Dedifferentiated amniotic fluid mesenchymal stem cell (primary cell): ENCODE measurements around the gene NDRG3.
"Not testable (repeated sequence)": the region's sequence is repeated elsewhere in the genome, so short reads cannot be mapped to it uniquely, and the experiment has no call there.

Source experiments
- DNase-seq: peaks from one replicate; pipeline ENCODE4 v3.0.0-alpha.2; 2016; ENCODE audit errors: extremely low spot score

Gene NDRG3

DNA sequence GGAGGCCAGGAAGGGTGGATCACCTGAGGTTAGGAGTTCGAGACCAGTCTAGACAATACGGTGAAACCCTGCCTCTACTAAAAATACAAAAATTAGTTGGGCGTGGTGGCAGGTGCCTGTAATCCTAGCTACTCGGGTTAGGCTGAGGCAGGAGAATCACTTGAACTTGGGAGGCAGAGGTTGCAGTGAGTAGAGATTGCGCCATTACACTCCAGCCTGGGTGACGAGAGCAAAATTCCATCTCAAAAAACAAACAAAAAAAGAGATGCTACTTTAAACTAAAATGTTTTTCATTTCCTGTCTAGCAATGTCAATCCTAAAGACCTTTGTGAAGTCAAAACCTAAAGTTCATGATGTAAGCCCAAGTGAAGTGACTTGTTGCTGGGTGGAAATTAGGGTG is 14.8 kb upstream of the NDRG3 start:
- no peak for DNase-seq

DNA sequence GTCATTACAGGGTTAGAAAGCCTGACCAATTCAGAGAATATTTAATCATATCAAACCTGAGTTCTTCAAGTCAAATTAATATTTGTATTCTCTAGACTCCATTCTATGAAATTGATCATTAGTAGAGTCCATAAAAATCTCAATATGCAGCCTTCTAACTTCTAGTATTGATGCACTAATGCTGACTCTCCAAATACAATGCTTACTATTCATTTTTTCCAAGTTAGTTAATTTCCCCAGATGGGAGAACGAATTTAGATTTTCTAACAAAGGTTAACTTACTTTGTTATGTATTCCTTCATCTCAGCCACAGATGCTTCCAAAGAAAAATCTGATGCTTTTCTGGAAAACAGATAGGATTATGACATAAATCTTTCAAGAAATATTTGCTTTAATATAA is 12.4 kb upstream of the NDRG3 start:
- no peak for DNase-seq

DNA sequence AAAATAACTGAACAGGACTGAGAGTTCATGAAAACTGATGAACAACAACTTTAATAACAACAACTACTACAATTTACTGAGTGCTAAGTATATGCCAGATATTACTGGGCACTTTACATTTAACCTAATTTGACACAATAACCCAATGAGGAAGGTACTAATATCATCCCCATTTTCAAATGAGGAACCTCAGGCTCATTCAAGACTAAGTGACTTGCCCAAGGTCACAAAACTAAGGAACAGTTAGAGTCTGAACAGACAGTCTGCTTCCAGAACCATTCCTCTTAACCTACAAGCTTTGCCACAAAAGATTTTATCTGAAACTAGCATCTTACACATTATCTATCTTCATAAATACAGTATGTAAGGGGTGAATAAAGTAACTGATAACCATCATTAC is 10.6 kb upstream of the NDRG3 start:
- no peak for DNase-seq

DNA sequence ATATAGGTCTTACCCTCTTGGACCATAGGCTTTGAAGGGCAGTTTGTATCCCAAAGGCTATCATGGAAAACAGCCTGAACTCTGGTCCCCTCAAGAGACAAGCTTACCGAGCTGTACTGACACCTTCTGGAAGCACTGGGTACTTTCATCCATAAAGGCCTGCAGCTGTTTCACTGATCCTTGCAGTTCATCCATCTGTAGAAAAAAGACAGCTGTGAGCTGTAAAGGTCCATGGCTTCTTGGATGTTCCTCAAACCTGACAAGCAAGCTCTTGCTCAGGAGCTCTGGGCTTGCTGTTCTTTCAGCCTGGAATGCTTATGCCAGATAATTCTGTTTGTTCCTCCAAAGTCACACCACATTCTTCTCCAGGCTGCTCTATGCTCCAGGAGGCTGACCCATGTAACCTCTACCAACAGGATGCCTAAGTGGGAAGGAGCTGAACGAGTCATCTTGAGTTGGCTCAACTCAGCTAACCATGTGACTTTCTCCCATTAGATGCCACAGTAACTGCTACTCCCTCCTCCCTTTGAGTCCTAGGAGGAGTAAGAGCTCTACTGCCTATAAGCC is 8.8 kb upstream of the NDRG3 start:
- DNase-seq, result peak; percentile 39

DNA sequence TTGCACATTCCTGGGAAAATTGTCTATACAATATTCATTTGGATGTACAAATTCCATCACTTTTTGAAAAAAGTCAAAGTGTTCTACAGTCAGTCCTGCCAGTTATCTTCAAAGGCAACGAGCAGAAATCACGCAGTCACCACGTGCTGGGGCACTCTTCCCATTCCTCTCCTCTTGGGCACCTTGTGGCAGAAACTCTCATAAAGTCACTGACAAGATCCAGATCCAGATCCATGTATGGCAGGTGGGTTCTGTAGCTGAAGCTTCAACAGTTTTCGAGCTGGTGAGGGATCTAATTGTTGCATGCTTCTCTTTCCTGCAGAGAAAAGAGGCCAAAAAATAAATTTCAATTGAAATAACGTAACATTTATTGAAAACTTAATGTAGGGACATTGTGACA is 6.7 kb upstream of the NDRG3 start:
- DNase-seq, result no peak

DNA sequence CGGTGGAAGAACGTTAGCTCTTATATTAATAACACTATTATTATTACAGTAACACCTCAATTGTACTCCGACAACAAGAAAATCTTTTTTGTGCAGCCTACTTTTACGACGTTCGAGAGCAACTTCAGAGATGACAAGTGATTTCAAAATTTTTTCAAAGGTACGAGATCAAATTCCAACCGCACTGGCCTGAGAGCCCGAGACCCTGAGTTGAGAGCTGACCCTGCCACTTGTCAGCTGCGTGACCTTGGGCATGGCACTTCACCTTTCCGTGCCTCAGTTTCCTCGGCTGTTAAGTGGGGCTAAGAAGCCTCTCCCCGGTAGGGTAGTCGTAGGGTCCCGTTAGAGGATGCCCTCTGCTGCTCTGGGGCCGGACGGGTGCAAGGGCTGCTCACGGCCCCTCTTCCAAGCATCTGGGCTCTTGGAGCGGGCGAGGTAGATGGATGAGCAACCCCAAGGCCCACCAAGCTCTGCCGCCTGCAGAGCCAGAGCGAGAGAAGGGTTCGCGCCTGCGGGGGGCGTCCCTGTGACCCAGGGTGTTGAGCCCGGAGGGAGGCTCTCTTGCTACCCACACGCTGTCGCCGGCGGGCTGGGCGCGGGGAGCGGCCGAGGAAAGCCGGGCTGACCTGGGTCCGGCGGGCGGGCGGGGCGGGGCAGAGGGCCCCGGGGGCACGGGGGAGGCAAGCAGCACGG is 510 bp downstream of the NDRG3 start:
- no peak for DNase-seq

DNA sequence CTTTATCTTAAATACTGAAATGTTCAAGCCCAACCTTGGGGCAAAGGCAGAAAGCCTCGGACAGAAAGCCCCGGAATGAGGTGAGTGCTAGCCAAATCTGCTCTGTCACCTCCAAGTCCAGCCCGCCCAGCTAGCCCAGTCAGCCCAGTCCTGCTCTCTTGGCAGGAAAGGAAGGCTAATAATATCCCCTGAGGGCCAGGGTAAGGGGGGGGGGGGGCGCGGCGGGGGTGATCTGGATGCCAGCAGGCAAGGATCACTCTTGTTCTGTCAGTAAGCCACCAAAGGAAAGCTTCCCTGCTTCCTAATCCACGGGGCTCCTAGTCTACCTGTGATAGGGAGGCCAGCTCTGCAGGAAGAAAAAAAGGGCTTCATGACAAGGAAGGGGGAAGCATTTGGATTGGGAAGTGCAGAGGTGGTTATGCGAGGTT is 1.1 kb downstream of the NDRG3 start:
- DNase-seq, result no peak

DNA sequence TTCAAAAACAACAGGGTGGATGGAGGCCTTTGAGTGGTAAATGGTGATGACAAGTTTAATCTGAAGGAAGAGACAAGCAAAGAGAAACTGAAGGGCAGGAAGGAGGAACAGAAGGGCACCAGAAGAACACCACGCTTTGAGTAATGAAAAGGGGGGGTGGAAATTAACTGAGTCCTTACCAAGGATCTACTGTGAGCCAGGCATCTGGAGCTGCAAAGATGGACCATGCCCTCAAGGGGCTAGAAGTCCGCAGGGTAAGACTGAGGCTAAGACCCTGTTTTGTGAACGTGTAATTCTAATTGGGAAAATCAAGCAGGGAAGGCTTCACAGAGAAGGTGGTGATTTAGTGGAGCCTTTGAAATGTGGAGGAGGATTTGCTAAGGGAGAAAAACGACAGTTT is 1.6 kb downstream of the NDRG3 start:
- DNase-seq, result no peak

DNA sequence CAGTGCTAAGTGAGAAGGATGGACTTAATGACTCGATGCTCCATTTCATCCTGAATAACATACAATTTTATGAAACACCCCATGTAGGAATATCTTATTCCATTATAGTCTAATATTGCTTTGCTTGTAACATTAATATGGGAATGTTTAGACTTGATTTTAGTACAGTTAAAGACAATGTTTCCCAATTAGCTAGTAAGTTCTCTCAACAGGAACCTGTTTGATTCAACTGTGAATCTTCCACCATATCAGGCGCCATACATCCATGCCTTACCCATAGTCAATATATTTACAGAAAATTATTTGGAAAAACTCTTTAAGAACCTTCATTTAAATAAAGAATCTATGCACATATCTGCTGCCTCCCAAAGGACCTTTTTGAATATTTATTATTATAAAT is 3.3 kb downstream of the NDRG3 start:
- DNase-seq, result no peak

DNA sequence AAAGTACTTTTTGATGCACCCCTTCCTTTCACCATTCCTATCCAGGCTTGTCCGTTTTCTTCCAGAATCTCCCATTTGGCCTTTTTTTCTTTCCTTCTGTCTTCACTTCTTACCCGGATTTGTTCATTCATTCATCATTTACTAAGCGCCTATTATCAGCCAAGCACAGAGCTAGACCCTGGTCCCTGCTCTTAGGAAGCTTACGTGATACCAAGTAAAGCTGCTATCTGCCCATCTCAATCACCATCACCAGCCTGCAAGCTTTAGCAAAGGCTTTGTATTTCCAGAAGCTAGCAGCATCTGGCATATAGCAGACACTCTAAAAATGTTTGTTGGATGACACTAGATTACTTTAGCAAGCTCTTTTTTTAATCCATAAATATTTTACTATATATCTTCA is 4.8 kb downstream of the NDRG3 start:
- no peak for DNase-seq

DNA sequence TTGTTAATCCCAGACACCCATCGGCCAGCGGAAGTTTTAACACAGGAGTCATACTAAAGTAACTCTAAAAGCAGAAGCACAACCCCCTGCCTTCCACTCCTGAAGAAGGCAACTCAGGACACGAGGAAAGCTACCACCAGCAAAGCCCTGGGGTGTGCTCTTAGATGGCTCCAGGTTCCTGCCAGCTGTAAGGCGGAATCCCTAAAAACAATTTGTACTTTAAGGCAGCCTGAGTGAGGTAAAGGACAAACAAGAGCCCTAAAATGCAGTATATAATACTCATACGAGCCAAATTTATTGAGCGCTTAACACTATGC is 8.7 kb downstream of the NDRG3 start:
- no peak for DNase-seq

DNA sequence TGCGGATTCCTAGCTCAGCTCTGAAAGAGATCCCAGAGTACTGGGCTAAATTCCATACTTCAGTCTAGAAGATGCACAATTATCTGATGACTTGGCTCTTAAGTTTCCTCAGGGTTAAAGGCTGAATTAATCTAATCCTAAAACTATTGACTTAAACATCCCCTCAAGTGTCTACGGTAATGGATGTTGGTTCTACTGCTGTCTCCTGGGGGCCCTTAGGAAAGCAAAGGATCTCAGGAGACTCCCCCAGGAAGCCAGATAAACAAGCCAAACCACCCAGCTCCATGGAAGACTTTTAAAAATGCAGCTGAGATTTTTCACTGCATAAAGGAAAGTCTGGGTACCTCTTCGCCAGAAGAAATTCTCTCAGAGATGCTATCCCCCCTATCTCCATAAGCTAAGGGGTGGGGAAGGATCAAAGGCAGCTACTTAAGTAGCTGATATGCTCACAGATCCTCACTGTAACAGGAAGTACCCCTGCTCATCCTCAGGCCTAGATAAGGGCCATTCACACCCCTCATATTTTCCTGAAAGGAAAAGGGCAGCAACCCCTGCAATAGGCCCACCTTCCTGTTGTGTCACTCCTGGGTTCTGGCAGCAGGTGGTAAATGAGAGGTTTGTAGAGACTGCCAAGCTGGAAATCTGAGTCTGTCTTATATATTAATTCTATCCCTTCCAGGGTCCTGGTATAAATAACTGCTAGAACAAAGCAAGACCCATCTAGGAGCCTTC is 9.3 kb downstream of the NDRG3 start:
- no peak for DNase-seq

DNA sequence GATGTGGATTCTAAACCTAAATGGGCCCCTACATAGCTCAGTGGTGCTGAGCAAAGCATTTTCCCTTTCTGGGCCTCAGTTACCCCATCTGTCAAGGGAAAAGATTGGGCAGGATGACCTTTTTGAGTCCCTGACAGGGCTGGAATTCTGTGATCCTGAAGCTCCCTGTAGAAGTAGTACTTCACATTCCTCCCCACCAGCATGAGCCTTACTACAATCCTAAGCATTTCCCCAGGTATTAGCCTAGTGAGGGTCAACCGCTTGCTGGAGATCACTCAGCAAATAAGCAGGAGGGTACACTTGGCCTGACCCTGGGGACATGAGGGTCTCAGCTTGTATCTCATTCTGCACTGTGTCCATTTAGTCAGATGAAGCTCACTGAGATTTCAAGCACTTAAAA is 13.4 kb downstream of the NDRG3 start:
- DNase-seq, result no peak

DNA sequence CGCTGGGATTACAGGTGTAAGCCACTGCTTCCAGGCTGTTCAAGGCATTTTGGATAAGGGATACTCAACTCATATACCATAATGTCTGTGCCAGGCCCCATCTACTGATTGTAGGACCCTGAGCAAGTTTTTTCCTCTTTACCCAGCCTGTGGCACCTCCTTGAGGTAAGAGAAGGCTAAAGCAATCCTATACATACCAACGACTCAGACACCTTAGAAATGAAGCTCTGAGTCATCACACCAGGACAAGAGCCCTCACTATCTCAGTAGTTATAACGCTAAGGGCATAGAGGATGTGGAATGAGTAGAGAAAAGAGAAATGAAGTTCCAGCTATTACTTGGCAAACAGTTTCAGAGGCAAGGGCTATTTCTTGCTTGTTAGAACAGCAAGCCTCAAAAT is 16.9 kb downstream of the NDRG3 start:
- DNase-seq, result no peak

DNA sequence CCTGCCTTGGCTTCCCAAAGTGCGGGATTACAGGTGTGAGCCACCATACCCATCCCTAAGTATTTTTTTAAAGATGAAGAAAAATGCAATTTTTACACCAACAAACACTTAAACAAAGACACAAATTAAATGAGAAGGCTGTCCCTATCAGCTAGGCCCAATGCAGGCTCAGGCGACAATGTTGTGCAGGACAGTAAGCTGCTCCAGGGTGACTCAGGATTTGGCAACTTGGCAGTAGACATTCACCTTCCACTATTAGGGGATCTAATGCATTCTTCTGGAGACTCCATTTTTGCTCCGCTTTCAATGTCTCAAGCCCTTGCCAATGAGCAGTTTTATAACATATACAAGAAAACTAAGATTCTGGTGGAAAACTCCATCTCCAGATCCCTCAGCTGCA is 19.7 kb downstream of the NDRG3 start:
- no peak for DNase-seq

DNA sequence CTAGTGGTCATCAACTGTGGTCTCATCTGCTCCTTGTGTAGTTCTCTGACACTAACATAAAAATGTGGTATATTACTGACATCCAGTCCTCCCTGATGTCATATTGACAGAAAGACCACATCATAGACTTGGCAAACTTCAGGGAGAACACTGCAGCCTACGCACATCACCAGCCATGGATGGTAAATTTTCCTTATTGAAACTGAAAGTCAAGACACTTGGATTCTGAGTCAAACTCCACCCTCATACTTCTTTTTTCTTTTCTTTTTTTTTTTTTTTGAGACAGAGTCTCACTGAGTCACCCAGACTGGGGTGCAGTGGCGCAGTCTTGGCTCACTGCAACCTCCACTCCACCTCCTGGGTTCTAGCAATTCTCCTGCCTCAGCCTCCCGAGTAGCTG is 25.4 kb downstream of the NDRG3 start:
- no peak for DNase-seq

DNA sequence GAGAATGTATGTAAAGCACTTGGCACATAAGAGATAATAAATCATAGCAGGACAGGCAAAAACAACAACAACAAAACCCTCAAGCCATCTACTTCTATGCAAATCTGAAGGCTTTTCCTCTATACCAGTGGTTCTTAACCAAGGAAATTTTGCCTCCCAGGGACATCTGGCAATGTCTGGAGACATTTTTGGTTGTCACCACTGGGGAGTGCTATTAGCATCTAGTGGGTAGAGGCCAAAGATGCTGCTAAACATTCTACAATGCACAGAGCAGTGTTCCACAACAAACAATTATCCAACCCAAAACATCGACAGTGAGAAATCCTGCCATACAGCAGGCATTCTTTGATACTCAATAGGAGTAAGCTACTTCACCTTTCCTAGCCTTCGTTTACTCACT is 28.2 kb downstream of the NDRG3 start:
- no peak for DNase-seq

DNA sequence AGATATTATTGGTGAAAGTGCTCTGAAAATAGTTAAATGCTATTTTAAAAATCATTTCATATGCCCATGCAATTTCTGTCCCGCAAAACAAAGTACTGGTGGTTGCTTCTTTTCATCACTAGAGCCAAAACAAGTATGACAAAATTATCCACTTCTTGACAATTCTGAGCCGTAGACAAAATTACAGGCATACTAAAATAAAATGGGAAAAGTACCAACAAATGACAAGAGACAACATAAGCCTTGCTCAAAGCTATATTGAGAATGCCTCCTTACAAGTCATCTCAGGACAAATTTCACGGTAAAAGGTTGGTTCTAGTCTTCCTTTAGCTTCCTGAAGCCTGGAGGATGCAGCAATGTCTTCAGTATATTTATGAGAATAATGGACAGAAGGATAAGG is 28.9 kb downstream of the NDRG3 start:
- no peak for DNase-seq

DNA sequence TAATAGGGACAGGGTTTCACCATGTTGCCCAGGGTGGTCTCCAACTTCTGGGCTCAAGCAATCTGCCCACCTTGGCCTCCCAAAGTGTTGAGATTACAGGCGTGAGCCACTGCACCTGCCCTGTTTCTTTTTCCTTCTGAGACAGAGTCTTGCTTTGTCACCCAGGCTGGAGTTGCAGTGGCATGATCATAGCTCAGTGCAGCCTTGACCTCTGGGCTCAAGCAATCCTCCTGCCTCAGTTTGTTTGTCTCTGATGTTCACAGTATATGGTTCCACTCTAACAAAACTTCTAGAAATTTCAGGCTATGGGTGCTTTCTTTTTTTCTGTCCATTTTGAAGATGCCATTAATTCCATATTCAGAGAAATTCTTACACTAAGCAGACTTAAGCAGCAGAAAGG is 33.1 kb downstream of the NDRG3 start:
- no peak for DNase-seq

DNA sequence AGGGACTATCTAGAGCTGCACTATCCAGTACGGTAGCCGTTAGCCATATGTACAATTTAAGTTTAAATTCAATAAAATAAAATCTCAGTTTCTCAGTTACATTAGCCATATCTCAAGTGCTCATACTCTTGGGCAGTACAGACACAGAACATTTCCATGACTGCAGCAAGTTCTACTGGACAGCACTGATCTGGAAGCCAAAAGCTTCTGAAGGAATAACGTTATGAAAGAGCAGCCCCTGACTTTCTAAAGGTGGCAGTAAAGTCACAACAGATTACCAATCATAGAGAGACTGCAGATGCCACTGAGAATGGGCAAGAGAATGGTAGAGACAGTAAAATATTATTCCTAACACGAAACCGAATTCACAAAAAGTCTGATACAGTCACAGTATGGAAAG is 36.8 kb downstream of the NDRG3 start:
- no peak for DNase-seq

DNA sequence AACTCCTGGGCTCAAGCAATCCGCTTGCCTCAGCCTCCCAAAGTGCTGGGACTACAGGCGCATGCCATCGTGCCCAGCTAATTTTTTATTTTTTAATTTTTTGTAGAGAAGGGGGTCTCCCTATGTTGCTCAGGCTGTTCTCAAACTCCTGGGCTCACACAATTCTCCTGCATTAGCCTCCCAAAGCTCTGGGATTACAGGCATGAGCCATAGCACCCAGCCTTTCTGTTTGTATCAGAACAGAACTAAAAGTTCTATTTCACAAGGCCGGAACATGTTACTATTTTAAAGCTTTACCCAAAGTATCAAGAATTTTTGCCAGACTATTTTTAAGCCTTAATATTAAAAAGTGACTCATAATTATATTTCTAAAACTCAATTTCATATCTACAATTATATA is 42.4 kb downstream of the NDRG3 start:
- DNase-seq, result no peak

DNA sequence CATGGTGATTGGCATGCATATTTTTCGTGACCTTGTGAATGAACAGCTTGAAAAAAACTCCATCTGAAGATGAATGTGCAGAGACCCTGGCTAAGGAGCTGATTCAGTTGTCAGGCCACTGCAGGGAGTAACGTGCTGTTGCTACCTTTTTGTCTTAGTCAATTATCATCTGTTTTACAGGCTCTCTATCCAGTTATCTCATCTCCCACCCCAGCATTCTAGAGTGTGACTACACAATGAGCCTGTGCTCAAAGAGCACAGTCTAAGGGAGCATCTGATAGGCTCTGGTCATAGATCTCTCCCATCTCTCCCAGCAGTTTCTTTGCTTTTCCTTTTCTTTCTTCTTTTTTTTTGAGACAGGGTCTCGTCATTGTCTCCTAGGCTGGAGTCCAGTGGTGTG is 45.5 kb downstream of the NDRG3 start:
- DNase-seq, result no peak

DNA sequence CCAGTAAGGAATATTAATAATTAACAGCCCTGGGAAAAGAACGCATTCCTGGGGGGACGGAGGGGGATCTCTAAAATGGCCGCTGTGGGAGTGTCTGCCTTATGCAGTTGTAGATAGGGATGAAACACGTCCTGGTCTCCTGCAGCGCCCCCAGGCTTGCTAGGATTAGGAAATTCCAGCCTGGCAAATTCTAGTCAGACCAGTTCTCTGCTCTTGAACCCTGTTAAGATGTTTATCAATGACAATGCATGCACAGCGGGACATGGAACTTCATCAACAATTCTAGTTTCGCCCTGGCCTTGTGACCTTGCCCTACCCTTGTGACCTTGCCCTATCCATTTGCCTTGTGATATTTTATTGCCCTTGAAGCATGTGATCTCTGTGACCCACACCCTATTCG is 50.4 kb downstream of the NDRG3 start:
- not testable (repeated sequence) for DNase-seq

DNA sequence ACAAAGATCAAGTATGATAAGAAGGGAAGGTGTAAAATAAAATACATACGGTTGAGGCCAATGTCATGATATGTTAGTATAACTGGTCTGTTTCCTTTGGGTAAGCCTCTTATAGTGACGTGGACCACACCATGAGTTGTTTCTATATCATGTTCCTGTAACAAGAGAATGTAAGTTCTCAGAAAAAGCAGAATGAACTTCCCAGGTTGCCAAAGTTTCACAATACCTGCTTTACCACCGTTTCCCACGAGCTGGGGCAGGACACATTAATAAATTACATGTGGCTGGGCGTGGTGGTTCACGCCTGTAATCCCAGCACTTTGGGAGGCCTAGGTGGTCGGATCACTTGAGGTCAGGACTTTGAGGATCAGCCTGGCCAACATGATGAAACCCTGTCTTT is 57.3 kb downstream of the NDRG3 start:
- DNase-seq, result no peak
